Adrenal gland (tissue), 12 donors: ENCODE measurements around the gene COQ7. TPM values are rescaled to one million over a fixed set of nuclear protein-coding genes. Genes with fewer than 3 reads are reported as not detected.

Source experiments
- DNase-seq, 7 donors: peaks; one replicate each; pipeline ENCODE4 v3.0.0-alpha.2; 2019 to 2020
- H3K27ac ChIP-seq, 5 donors: fragments of 200-600 bp; sonication (generic) in 4 of 5; 1 replicate in 3 of 5; 2 replicates in 2 of 5; pipeline versions ENCODE4 v1.5.1 to v1.8.0; 2016 to 2020; ENCODE audit warnings: mild to moderate bottlenecking in 1 of 5
- H3K27me3 ChIP-seq: fragments of 200-600 bp; 2 replicates; pipeline ENCODE4 v1.8.0; 2021
- H3K36me3 ChIP-seq, 2 donors: fragments of 200-600 bp; replicated peaks in 1 of 2; 1 replicate in 1 of 2; 2 replicates in 1 of 2; pipeline versions ENCODE4 v1.5.1 to v1.8.0; 2018 to 2022
- H3K4me1 ChIP-seq, 2 donors: fragments of 200-600 bp; replicated peaks in 1 of 2; 1 replicate in 1 of 2; 2 replicates in 1 of 2; pipeline versions ENCODE4 v1.5.1 to v1.8.0; 2018 to 2021
- H3K4me3 ChIP-seq, 4 donors: fragments of 200-600 bp; sonication (generic) in 3 of 4; one replicate each; pipeline ENCODE4 v1.5.1; 2016 to 2018
- H3K9me3 ChIP-seq, 3 donors: fragments of 200-600 bp; sonication (generic) in 1 of 3; replicated peaks in 1 of 3; 1 replicate in 2 of 3; 2 replicates in 1 of 3; pipeline versions ENCODE4 v1.5.1 to v1.8.0; 2016 to 2021
- CTCF ChIP-seq, 6 experiments: fragments of 450-650 bp in 4 of 6; fragments of 200-600 bp in 2 of 6; sonication (generic) in 1 of 6; IDR thresholded peaks; 1 replicate in 5 of 6; 2 replicates in 1 of 6; pipeline versions ENCODE4 v1.5.1 to v1.8.0; 2016 to 2021; ENCODE audit warnings: antibody characterized with exemption in 6 of 6, mild to moderate bottlenecking in 2 of 6, moderate library complexity in 1 of 6
- POLR2A ChIP-seq, 2 donors: fragments of 450-650 bp; IDR thresholded peaks; one replicate each; pipeline ENCODE4 v1.6.1; 2017; ENCODE audit warnings: antibody characterized with exemption in 2 of 2, mild to moderate bottlenecking in 2 of 2, moderate library complexity in 1 of 2
- WGBS, 4 donors: extraction: QIAGEN DNeasy Blood & Tissue Kit in 2 of 4; methylation state at CpG; one replicate each; pipeline versions ENCODE4 v1.1.5 to v1.1.7; 2013 to 2017; 5-methylcytosine and 5-hydroxymethylcytosine counted together
- intact Hi-C, 2 donors: fragments of 100-400 bp; cut with DNase I; formaldehyde crosslinking; loops; one replicate each; pipeline versions ENCODE4 v1.14.1 to v1.15.0; 2022 to 2023
- polyA plus RNA-seq, 3 donors: library from polyadenylated mRNA; stranded (reverse); fragments of 200-250 nt in 2 of 3; fragments of 350-450 nt in 1 of 3; fragmentation: Illumina TruSeq in 1 of 3; extraction: RNeasy Lipid Tissue Mini Kit (QIAGEN cat#74804) in 1 of 3; gene quantifications; one replicate each; pipeline ENCODE4 v1.2.3, GENCODE V29; 2013 to 2014
- total RNA-seq, 9 donors: library from RNA; depleted of rRNA in 4 of 9; stranded (reverse); fragments of >200 nt in 4 of 9; fragments of 120-200 nt in 1 of 9; fragmentation: NEBNext Ultra II Directional in 1 of 9; extraction: Animal tissue kit (Norgen Biotek cat#: 25700) in 1 of 9; gene quantifications; one replicate each; pipeline versions ENCODE4 v1.1.0 to v1.2.4, GENCODE V29; 2013 to 2023
- donor health status: healthy with polysubstance abuse.
- donor health status: Bipolar disorder and iron deficiency.
- donor health status: DM: yes; HTN: yes; CAD: no.
- donor health status: DM: no; HTN: no; CAD: no.
- donor health status: DM: no; HTN: no; CAD: no.
- donor health status: DM: yes; HTN: yes; CAD: no.

COQ7 gene
- total and polyA plus RNA-seq, 12 donors: 14.9 to 41.8 (median 24.8) TPM

GRCh38 chr16:19114359-19115147, 47.1 kb downstream of the COQ7 start:
- Histone ChIP-seq H3K4me3 (peak overlapping the region in 3 of 4 donors; percentile 16 to 89 (median 58)), H3K9me3 (no peaks in the 10 kb centered on the region), H3K4me1 (peaks cover 45 to 49% of the 10 kb centered on the region in 2 donors), H3K36me3 (peaks cover 0 to 11% of the 10 kb centered on the region in 2 donors), H3K27me3 (no peaks in the 10 kb centered on the region), H3K27ac (peak overlapping the region; percentile 82 to 99 (median 95))
- peak in 2 of 6 experiments; percentile 5 to 41 for TF ChIP-seq CTCF (IDR thresholded peaks at IDR 0.05)
- TF ChIP-seq POLR2A (IDR thresholded peaks at IDR 0.05): peak in 1 of 2 donors; percentile 5
- intact Hi-C loops: no loop called here
- WGBS, 4 donors: 10 to 11% (median 11%) methylated on average over 33 to 80 of the region's 80 CpGs; no CpG with 5 or more reads in 1 of the 4 donors
- peak; percentile 65 to 83 (median 75) for DNase-seq

- Histone ChIP-seq H3K36me3 (peaks cover 0 to 11% of the 10 kb centered on the region in 2 donors), H3K4me1 (peaks cover 54 to 56% of the 10 kb centered on the region in 2 donors), H3K4me3 (peak overlapping the region in 2 of 4 donors; percentile 58 to 89), H3K9me3 (no peaks in the 10 kb centered on the region), H3K27ac (peak overlapping the region in 4 of 5 donors; percentile 89 to 99 (median 96)), H3K27me3 (no peaks in the 10 kb centered on the region)
- no peak for DNase-seq
- peak in 2 of 6 experiments; percentile 2 to 18 for TF ChIP-seq CTCF (IDR thresholded peaks at IDR 0.05)
- no peak for TF ChIP-seq POLR2A (IDR thresholded peaks at IDR 0.05)
- 82 to 97% (median 85%) methylated on average over 5 to 50 of the region's 50 CpGs for WGBS, 4 donors
- intact Hi-C loops: no loop called here
These were observed 48.0 kb downstream of the COQ7 start for GRCh38 chr16:19115148-19116021.

GRCh38 chr16:19116711-19117449, 49.5 kb downstream of the COQ7 start:
- TF ChIP-seq CTCF (IDR thresholded peaks at IDR 0.05): no peak
- TF ChIP-seq POLR2A (IDR thresholded peaks at IDR 0.05): no peak
- Histone ChIP-seq H3K9me3 (no peaks in the 10 kb centered on the region), H3K4me3 (peak overlapping the region in 1 of 4 donors; percentile 12), H3K27me3 (no peaks in the 10 kb centered on the region), H3K27ac (peak overlapping the region; percentile 54 to 96 (median 72)), H3K36me3 (peaks cover 0 to 14% of the 10 kb centered on the region in 2 donors), H3K4me1 (peaks cover 62 to 67% of the 10 kb centered on the region in 2 donors)
- DNase-seq: peak in 2 of 7 donors; percentile 37 to 46
- WGBS, 4 donors: 26 to 41% (median 37%) methylated on average over 6 of the region's 6 CpGs
- intact Hi-C loops: no loop called here
